CD14-positive monocyte (primary cell): Measurements from ENCODE around the gene ITPK1. TPM values are rescaled to one million over a fixed set of nuclear protein-coding genes. Genes with fewer than 3 reads are reported as not detected.

Experiments used
- DNase-seq, 3 donors: peaks; one replicate each; pipeline ENCODE4 v3.0.0-alpha.2; 2011 to 2022
- H2AFZ ChIP-seq: 2 replicates; pipeline ENCODE4 v1.6.0; 2012; ENCODE audit warnings: mild to moderate bottlenecking, low read depth, low read length, inconsistent platforms; ENCODE audit not compliant: insufficient read depth, poor library complexity, severe bottlenecking
- H3K27ac ChIP-seq, 2 donors: 1 replicate in 1 of 2; 2 replicates in 1 of 2; pipeline ENCODE4 v1.5.1; 2012 to 2013; ENCODE audit warnings: low read length in 2 of 2, control low read depth in 1 of 2, inconsistent platforms in 1 of 2, low read depth in 1 of 2, mild to moderate bottlenecking in 1 of 2
- H3K27me3 ChIP-seq, 2 donors: one replicate each; pipeline versions ENCODE4 v1.6.0 to v1.6.1; 2011 to 2013; ENCODE audit warnings: low read length in 2 of 2; ENCODE audit not compliant: control insufficient read depth in 2 of 2, insufficient read depth in 2 of 2
- H3K36me3 ChIP-seq, 2 donors: replicated peaks in 1 of 2; 1 replicate in 1 of 2; 2 replicates in 1 of 2; pipeline versions ENCODE4 v1.5.1 to v1.6.1; 2012 to 2013; ENCODE audit warnings: low read length in 2 of 2, control low read depth in 1 of 2, inconsistent platforms in 1 of 2, mild to moderate bottlenecking in 1 of 2; ENCODE audit not compliant: insufficient read depth in 2 of 2, control insufficient read depth in 1 of 2
- H3K4me1 ChIP-seq, 2 donors: 1 replicate in 1 of 2; 2 replicates in 1 of 2; pipeline versions ENCODE4 v1.5.1 to v1.6.1; 2012 to 2013; ENCODE audit warnings: low read length in 2 of 2, control low read depth in 1 of 2, inconsistent platforms in 1 of 2, mild to moderate bottlenecking in 1 of 2, moderate library complexity in 1 of 2; ENCODE audit not compliant: insufficient read depth in 2 of 2, control insufficient read depth in 1 of 2
- H3K4me2 ChIP-seq: replicated peaks from 2 replicates; pipeline ENCODE3; 2012; ENCODE audit warnings: low read length, moderate library complexity, mild to moderate bottlenecking; ENCODE audit not compliant: poor library complexity, severe bottlenecking; ENCODE audit errors: extremely low read depth
- H3K4me3 ChIP-seq, 3 experiments: fragments of 200-600 bp in 1 of 3; sonication (generic) in 1 of 3; replicated peaks in 1 of 3; 1 replicate in 2 of 3; 2 replicates in 1 of 3; pipeline ENCODE4 v1.5.1; 2011 to 2013; ENCODE audit warnings: low read length in 3 of 3, mild to moderate bottlenecking in 3 of 3, control low read depth in 2 of 3, low read depth in 2 of 3, inconsistent platforms in 1 of 3, moderate library complexity in 1 of 3
- H3K79me2 ChIP-seq: 2 replicates; pipeline ENCODE4 v1.6.0; 2012; ENCODE audit warnings: mild to moderate bottlenecking, control low read depth, inconsistent platforms, low read length, moderate library complexity; ENCODE audit not compliant: insufficient read depth
- H3K9ac ChIP-seq: 2 replicates; pipeline ENCODE4 v1.6.0; 2017; ENCODE audit warnings: low read length, mild to moderate bottlenecking; ENCODE audit not compliant: insufficient read depth, poor library complexity, severe bottlenecking
- H3K9me3 ChIP-seq, 2 donors: replicated peaks in 1 of 2; 1 replicate in 1 of 2; 2 replicates in 1 of 2; pipeline versions ENCODE4 v1.5.1 to v1.6.1; 2012 to 2013; ENCODE audit warnings: low read length in 2 of 2, control low read depth in 1 of 2; ENCODE audit not compliant: control insufficient read depth in 1 of 2, insufficient read depth in 1 of 2
- H4K20me1 ChIP-seq: 2 replicates; pipeline ENCODE4 v1.6.0; 2012; ENCODE audit warnings: mild to moderate bottlenecking, low read length, control low read depth, moderate library complexity; ENCODE audit not compliant: insufficient read depth
- H3K27ac Mint-ChIP-seq, 7 donors: one replicate each; pipeline ENCODE4 v1.8.0; 2020; ENCODE audit warnings: mild to moderate bottlenecking in 7 of 7, mixed read lengths in 7 of 7, moderate library complexity in 6 of 7, inconsistent platforms in 2 of 7
- H3K27me3 Mint-ChIP-seq, 3 donors: one replicate each; pipeline ENCODE4 v1.8.0; 2021 to 2022; ENCODE audit warnings: low read depth in 3 of 3, mild to moderate bottlenecking in 3 of 3, mixed read lengths in 3 of 3, moderate library complexity in 3 of 3, inconsistent platforms in 1 of 3
- H3K36me3 Mint-ChIP-seq, 2 donors: one replicate each; pipeline ENCODE4 v1.8.0; 2020; ENCODE audit warnings: mixed read lengths in 2 of 2, inconsistent platforms in 1 of 2, mild to moderate bottlenecking in 1 of 2
- H3K4me1 Mint-ChIP-seq: one replicate; pipeline ENCODE4 v1.8.0; 2020; ENCODE audit warnings: mild to moderate bottlenecking, mixed read lengths
- H3K4me3 Mint-ChIP-seq, 2 donors: one replicate each; pipeline ENCODE4 v1.8.0; 2020; ENCODE audit warnings: mild to moderate bottlenecking in 2 of 2, mixed read lengths in 2 of 2, moderate library complexity in 1 of 2
- H3K9me3 Mint-ChIP-seq, 7 donors: one replicate each; pipeline ENCODE4 v1.8.0; 2020 to 2022; ENCODE audit warnings: mixed read lengths in 7 of 7, mild to moderate bottlenecking in 6 of 7, moderate library complexity in 6 of 7, inconsistent platforms in 2 of 7
- CTCF ChIP-seq: fragments of 200-600 bp; IDR thresholded peaks from one replicate; pipeline ENCODE4 v1.8.0; 2022; ENCODE audit warnings: antibody characterized with exemption, mild to moderate bottlenecking
- WGBS: methylation state at CpG from one replicate; pipeline ENCODE4 v1.1.5; 2013; ENCODE audit warnings: missing lambda C conversion rate; ENCODE audit not compliant: insufficient coverage; 5-methylcytosine and 5-hydroxymethylcytosine counted together
- intact Hi-C, 2 donors: fragments of 100-400 bp; cut with micrococcal nuclease; formaldehyde crosslinking; loops; one replicate each; pipeline versions ENCODE4 v1.15.0 to v1.15.1; 2023
- polyA plus RNA-seq, 3 donors: library from polyadenylated mRNA; depleted of rRNA in 1 of 3; unstranded in 2 of 3; stranded (reverse) in 1 of 3; fragments of 300-500 nt in 2 of 3; fragments of >200 nt in 1 of 3; fragmentation: Illumina TruSeq in 2 of 3; gene quantifications; 1 replicate in 2 of 3; 2 replicates in 1 of 3; pipeline ENCODE4 v1.2.3, GENCODE V29; 2012 to 2021

Gene ITPK1
- polyA plus RNA-seq, 3 donors, result 57.1 to 144 (median 63.0) TPM

DNA sequence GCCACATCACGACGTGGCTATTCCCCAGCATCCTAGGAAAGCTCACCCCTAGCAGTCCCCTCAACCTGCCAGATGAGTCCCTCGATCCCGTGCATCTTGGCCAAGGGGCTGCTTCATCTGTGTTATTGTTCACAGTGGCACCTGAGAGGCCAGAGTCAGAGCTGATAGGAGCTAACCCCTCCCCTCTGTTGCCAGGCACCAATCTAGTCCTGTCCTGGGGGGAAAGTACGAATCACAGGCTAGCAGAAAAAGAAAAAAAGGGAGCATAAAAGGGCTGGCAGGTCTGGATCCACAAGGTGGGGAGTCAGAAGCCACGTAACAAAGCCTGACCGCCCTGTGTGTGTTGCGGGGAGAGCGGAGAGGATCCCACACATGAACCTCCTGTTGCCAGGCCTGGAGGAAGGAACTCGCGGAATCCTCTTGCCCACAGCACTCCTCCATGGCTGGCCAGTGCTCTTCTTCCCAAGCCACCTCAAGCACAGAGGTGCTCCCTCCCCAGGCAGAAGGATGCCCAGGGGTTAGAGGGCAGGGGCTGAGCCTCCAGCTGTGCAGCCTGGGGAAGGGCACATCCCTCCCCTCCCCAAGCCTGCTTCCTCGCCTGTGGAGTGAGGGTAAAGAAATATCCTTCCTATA is 91.8 kb downstream of the ITPK1 start:
- Histone ChIP-seq H3K79me2 (peaks cover 100% of the 10 kb centered on the region), H3K27me3 (no peaks in the 10 kb centered on the region), H3K9me3 (no peaks in the 10 kb centered on the region), H3K4me2 (no peak overlapping the region), H3K4me3 (no peak overlapping the region), H3K27ac (peak overlapping the region in 1 of 2 donors; percentile 59), H3K36me3 (peaks cover 0 to 54% of the 10 kb centered on the region in 2 donors), H2AFZ (no peak overlapping the region), H4K20me1 (peaks cover 100% of the 10 kb centered on the region), H3K9ac (no peak overlapping the region), H3K4me1 (peaks cover 7 to 8% of the 10 kb centered on the region in 2 donors)
- Mint-ChIP-seq H3K4me3 (no peak overlapping the region), H3K27me3 (peaks cover 0 to 2% (median 0%) of the 10 kb centered on the region in 3 donors), H3K9me3 (peaks cover 0 to 4% (median 0%) of the 10 kb centered on the region in 7 donors), H3K27ac (peak overlapping the region in 5 of 7 donors; percentile 30 to 74 (median 70)), H3K36me3 (peaks cover 26 to 68% of the 10 kb centered on the region in 2 donors), H3K4me1 (peaks cover 16% of the 10 kb centered on the region)
- no peak for TF ChIP-seq CTCF
- intact Hi-C loops, result no loop called here
- no peak for DNase-seq
- WGBS, result 97% methylated on average over 9 of the region's 12 CpGs

- Histone ChIP-seq H3K4me1 (peaks cover 7 to 8% of the 10 kb centered on the region in 2 donors), H3K79me2 (peaks cover 100% of the 10 kb centered on the region), H3K4me3 (no peak overlapping the region), H3K27ac (peak overlapping the region in 1 of 2 donors; percentile 59), H4K20me1 (peaks cover 100% of the 10 kb centered on the region), H3K9me3 (no peaks in the 10 kb centered on the region), H3K4me2 (no peak overlapping the region), H2AFZ (no peak overlapping the region), H3K9ac (no peak overlapping the region), H3K36me3 (peaks cover 0 to 45% of the 10 kb centered on the region in 2 donors), H3K27me3 (no peaks in the 10 kb centered on the region)
- Mint-ChIP-seq H3K4me1 (peaks cover 19% of the 10 kb centered on the region), H3K36me3 (peaks cover 27 to 61% of the 10 kb centered on the region in 2 donors), H3K27ac (peak overlapping the region in 4 of 7 donors; percentile 1 to 74 (median 45)), H3K27me3 (peaks cover 0 to 2% (median 0%) of the 10 kb centered on the region in 3 donors), H3K4me3 (no peak overlapping the region), H3K9me3 (peaks cover 0 to 4% (median 0%) of the 10 kb centered on the region in 7 donors)
- TF ChIP-seq CTCF, result no peak
- intact Hi-C loops, result no loop called here
- 86% methylated on average over 5 of the region's 5 CpGs for WGBS
- DNase-seq, result peak; percentile 29 to 65 (median 52)
Measured at GRCh38 chr14:93023039-93023438, 92.7 kb downstream of the ITPK1 start.
